Measurements from ENCODE around the gene MOV10.

MOV10 gene

GRCh38 chr1:112675728-112676381 lies 1.4 kb downstream of the MOV10 start:
- no peak for DNase-seq

GRCh38 chr1:112676543-112676942 lies 2.1 kb downstream of the MOV10 start:
- DNase-seq = no peak

GRCh38 chr1:112677501-112677900 lies 3.0 kb downstream of the MOV10 start:
- DNase-seq = no peak

GRCh38 chr1:112678605-112679004 lies 4.1 kb downstream of the MOV10 start:
- DNase-seq = no peak

- no peak for DNase-seq
Observed at GRCh38 chr1:112685913-112686312, 11.5 kb downstream of the MOV10 start.

GRCh38 chr1:112686417-112686816 lies 12.0 kb downstream of the MOV10 start:
- DNase-seq = no peak

GRCh38 chr1:112686835-112687234 lies 12.4 kb downstream of the MOV10 start:
- DNase-seq = no peak

- no peak for DNase-seq
Observed at GRCh38 chr1:112687361-112687760, 12.9 kb downstream of the MOV10 start.

- DNase-seq = no peak
Observed at GRCh38 chr1:112687785-112688496, 13.5 kb downstream of the MOV10 start.

- no peak for DNase-seq
Observed at GRCh38 chr1:112688781-112689193, 14.3 kb downstream of the MOV10 start.

GRCh38 chr1:112689196-112689841 lies 14.9 kb downstream of the MOV10 start:
- DNase-seq = no peak

GRCh38 chr1:112689842-112690237 lies 15.4 kb downstream of the MOV10 start:
- no peak for DNase-seq

GRCh38 chr1:112692681-112693080 lies 18.2 kb downstream of the MOV10 start:
- DNase-seq = no peak

GRCh38 chr1:112693821-112694220 lies 19.4 kb downstream of the MOV10 start:
- DNase-seq = no peak

GRCh38 chr1:112694363-112694929 lies 20.0 kb downstream of the MOV10 start:
- DNase-seq = no peak

- no peak for DNase-seq
Observed at GRCh38 chr1:112695276-112695675, 20.8 kb downstream of the MOV10 start.

- DNase-seq = no peak
Observed at GRCh38 chr1:112696578-112697314, 22.3 kb downstream of the MOV10 start.

GRCh38 chr1:112697781-112698201 lies 23.3 kb downstream of the MOV10 start:
- no peak for DNase-seq

GRCh38 chr1:112698366-112699310 lies 24.2 kb downstream of the MOV10 start:
- DNase-seq = no peak

GRCh38 chr1:112699425-112700144 lies 25.1 kb downstream of the MOV10 start:
- DNase-seq = no peak

All from NCI-H1417 treated with DMSO at 0.1 percent for 48 hours (cell line).